GM19023 (cell line): ENCODE measurements around the gene COL1A1.

Experiments used
- ATAC-seq: cut with Tn5 transposase; IDR thresholded peaks from one replicate; pipeline ENCODE4 v1.9.1; 2021; ENCODE audit warnings: mild to moderate bottlenecking, moderate library complexity; ENCODE audit not compliant: unreplicated experiment

Gene COL1A1

DNA sequence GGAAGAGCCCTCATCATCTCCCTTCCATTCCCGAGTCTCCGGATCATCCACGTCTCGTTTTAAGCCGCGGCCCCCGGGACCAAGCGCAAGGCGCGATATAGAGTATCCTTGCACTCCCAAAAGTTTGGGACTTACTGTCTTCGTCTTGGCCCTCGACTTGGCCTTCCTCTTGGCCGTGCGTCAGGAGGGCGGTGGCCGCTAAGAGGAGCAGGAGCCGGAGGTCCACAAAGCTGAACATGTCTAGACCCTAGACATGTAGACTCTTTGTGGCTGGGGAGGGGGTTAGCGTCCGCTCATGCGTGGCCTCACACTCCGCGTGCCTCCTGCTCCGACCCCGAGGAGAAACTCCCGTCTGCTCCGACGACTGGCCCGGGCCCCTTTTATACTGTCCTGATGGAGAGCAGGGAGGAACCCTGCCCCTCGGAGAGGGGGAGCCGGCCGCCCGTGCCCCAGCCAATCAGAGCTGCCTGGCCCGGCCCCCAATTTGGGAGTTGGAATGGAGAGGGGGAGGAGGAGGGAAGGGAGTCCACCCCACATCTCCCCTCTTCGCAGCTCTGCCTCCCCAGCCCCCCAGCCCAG, at the start of gene COL1A1:
Gene COL1A1 (minus strand): TSS at position 356 of the 579 bp plus-strand sequence. CDS start 118 bp downstream, at position 238.
- ATAC-seq: no peak

DNA sequence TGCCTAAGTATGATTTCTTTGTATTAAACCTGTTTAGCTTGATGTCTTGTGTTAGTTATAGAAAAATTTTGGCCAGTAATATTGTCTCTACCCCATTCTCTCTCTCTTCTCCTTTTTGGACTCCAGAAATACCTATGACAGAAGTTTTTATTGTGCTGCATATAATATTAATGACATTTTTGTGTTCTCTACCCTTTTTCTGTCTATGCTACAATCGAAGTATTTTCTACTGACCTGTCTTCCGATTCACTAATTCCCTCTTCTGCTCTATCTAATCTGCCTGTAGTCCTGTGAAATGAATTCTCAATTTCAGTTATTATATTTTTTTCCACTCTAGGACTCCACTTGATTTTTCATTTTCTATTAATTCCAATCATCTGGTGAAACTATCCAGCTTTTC, 46.8 kb upstream of the COL1A1 start:
- ATAC-seq: no peak

DNA sequence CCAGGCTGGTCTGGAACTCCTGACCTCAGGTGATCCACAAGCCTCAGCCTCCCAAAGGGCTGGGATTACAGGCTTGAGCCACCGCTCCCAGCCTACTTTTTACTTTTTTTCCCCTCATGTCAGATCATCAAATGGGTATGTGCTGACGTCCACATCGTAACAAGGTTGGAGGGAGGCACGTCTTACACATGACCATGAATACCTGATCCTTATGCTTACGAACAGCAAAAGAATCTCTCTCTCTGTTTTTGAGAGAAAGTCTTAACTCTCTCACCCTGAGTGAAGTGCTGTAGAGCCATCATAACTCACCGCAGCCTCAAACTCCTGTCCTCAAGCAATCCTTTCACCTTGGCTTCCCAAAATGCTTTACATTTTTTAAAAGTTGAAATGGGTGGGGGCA, 43.3 kb upstream of the COL1A1 start:
- ATAC-seq: no peak

DNA sequence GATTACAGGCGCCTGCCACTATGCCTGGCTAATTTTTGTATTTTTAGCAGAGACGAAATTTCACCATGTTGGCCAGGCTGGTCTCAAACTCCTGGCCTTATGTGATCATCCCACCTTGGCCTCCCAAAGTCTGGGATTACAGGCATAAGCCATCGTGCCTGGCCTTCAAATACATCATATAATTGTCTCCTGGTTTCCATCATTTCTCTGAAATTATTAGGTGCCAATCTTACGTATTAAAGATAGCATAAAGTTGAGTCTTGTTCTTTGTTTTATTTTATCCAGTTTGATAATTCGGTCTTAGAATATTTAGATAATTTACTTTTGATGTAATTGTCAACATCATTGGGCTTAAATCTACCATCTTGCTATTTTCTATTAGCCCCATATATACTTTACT, 40.0 kb upstream of the COL1A1 start:
- no peak for ATAC-seq

DNA sequence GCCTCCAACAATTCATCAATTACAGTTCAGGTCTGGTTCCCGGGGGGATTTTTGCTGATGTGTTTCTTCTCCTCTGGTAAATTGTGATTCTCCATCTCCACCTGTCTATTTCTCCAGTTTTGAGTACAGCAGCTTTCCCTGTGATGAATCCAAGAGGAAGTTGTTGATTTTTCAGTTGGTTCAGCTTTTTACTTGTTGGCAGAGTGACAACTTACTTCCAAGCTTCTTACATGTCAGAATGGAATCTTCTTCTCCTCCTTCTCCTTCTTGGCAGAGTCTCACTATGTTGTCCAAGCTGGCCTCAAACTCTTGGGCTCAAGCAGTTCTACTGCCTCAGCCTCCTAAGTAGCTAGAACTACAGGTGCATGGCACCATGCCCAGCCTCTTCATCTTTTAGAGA, 39.4 kb upstream of the COL1A1 start:
- no peak for ATAC-seq

DNA sequence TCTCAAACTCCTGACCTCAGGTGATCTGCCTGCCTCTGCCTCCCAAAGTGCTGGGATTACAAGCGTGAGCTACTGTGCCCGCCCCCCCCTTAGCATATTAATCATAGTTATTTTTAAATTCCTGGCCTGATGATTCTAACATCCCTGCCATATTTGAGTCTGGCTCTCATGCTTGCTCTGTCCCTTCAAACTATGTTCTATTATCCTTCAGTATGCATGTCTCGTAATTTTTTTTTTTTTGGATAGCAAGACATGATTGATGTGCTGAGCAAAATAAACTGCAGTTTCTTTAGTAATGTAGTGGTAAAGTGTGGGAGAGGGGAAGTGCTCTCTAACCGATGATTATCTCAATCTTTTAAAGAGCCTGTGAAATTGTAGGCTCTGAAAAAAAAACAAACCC, 38.5 kb upstream of the COL1A1 start:
- no peak for ATAC-seq

DNA sequence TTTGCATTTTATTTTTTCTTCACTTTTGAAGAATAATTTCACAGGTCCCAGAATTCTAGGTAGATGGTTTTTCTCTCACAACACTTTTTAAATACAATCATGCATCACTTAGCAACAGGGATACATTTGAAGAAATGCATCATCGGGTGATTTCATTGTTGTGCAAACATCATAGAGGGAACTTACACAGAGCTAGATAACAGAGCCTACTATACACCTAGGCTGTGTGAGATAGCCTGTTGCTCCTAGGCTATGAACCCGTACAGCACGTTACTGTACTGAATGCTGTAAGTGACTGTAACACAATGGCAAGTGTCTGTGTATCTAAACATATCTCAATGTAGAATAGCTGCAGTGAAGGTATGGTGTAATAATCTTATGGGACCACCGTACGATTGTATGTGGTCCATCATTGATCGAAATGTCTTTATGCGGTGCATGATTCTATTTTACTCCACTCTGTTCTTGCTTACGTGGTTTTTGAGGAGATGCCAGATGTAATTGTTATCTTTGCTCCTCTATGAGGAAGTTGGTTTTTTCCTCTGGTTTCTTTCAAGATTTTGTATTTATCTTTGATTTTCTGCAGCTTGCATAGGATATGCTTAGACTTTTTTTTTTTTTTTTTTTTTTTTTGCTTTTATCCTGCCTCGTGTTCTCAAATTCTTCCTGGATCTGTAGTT, 37.3 kb upstream of the COL1A1 start:
- ATAC-seq: no peak

DNA sequence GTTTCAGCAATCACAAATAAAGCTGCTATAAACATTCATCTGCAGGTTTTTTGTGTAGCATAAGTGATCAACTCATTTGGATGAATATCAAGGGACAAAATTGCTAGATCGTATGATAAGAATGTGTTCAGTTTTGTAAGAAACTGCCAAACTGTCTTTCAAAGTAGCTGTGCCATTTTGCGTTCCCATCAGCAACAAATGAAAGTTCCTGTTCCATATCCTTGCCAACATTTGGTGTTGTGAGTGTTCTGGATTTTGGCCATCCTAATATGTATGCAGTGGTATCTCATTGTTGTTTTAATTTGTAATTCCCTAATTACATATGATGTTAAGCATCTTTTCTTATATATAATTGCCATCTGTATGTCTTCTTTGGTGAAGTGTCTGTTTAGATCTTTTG, 36.5 kb upstream of the COL1A1 start:
- ATAC-seq: no peak

DNA sequence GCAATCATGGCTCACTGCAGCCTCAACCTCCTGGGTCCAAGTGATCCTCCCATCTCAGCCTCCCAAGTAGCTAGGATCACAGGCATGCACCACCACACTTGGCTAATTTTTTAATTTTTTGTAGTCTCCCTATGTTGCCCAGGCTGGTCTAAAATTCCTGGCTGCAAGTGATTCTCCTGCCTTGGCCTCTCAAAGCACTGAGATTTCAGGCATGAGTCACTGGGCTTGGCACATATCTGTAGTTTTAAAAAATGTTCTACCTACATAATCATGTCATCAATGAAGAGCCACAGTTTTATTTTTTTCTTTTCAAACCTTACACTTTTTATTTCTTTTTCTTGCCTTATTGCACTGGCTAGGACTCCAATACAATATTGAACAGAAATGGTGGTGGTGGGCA, 33.1 kb upstream of the COL1A1 start:
- no peak for ATAC-seq

DNA sequence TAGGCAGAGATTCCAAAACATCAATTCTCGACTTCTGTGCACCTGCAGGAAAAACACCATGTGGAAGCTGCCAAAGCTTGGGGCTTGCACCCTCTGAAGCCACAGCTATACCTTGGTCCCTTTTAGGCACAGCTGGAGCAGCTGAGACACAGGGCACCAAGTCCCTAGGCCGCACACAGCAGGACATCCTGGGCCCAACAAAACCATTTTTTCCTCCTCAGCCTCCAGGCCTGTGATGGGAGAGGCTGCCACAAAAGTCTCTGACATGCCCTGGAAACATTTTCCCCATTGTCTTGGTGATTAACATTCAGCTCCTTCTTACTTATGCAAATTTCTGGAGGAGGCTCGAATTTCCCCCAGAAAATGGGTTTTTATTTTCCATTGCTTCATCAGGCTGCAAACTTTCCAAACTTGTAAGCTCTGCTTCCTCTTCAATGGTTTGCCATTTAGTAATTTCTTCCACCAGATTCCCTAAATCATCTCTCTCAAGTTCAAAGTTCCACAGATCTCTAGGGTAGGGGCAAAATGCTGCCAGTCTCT, 24.3 kb upstream of the COL1A1 start:
- ATAC-seq: no peak

DNA sequence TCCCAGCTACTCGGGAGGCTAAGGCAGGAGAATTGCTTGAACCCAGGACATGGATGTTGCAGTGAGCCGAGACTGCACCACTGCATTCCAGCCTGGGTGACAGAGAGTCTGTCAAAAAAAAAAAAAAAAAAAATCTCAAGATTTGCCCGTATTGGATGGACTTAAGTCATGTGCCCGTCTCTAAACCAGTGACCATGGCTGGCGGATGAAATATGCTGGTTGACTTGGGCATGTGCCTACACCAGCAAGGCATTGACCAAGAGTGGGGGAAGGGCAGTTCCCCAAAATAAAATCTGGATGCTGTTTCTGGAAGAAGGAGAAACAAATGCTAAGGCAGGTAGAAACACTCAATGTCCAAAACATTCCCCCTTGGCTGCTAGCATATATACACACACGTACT, 21.5 kb upstream of the COL1A1 start:
- ATAC-seq: no peak

DNA sequence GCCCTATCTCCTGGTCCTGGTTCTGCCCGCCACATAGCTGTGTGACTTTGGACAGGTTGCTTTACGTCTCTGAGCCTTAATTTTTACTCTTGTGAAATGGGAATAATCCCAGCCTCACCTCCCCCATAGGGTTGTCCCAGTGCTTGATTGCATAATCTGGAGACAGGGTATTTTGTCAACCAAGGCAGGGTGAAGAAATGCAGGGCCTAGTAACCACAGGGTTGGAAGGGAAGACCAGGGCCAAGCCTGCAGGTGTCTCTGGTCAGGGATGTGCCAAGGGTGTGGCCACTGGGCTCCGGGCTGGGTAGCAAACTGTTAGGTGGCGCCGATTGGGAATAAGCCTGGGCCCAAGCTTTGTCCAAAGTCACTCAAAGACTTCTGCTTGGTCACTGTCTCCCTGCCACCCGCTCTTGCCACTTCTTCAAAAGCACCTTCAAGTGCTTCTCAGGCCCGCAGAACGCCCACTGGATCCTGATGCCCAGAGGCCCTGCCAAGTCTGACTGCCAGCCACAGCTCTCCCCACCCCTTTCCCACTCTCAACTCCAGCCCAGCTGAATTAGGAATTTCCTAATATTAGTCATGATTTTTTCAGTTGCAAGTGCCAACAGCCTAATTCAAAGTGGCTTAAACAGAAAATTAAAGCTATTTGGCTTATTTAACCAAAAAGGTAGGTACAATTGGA, 20.6 kb upstream of the COL1A1 start:
- no peak for ATAC-seq

DNA sequence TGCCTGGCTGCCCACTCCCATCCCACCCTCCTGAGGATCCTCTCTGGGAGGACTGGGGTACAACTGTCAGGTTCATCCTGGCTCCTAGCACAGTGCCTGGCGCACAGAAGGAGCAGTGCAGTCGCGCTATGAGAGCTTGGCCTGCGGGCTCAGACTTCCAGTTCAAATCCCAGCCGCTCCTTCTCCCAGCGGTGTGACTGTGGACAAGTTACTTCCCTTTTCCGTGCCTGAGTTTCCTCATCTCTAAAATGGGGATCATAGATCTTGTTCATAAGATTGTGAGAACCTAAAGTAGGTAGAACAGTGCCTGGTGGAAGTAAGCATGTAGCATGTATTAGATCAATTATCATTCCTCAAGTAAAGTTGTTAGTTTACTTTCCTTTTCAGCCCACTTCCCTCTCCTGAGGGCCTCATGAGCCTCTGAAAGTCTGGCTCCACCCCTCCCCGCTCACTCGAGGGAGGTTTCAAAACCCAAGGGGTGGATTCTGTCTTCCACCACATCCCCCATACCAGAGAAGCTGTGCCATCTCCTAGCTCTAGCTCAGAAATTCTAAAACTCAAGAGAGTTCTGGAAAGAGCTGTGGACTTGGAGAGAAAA, 19.9 kb upstream of the COL1A1 start:
- no peak for ATAC-seq

DNA sequence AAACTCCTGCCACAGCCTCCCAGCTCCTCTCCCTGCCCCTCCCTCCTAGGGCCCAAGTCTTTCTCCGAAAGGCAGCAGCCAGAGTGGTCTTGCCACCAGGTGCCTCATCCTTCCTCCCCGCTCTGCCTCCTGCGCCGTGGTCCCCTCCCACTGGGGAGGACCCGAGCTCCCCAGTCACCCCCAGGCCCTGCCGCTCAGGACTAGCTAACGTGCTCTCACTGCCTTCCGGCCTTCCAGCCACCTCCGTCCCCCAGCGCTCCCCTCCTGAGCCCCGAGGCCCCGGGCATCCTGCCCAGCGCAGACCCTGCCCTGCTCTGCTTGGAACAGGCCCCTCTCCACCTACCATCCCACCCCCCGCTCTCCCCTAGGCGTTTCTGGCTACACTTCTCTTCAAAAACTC, 19.4 kb upstream of the COL1A1 start:
- ATAC-seq: no peak

DNA sequence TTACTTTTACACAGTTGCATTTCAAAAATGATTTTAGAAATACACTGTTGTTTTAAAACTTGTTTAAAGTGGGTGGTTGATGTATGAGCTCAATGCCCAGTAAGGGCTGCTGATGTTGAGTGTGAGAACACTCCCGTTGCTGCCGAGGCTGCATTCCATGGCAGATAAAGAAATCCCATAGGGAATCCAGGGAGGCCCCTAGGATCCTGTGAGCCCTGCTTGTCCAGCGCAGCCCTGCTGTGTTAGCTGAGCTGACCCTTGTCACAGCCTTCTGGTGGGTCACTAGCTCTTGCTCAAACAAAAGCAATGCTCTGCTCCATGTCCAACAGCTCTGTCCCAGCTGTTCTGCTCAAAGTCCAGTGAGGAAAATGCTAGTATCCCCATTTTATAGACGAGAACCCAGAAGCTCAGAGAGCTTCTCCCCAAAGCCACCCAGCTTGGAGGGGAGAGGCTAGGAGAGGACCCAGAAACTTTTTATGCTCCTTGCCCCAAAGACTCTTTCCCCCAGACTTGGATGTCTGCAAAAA, 18.6 kb upstream of the COL1A1 start:
- ATAC-seq: no peak

DNA sequence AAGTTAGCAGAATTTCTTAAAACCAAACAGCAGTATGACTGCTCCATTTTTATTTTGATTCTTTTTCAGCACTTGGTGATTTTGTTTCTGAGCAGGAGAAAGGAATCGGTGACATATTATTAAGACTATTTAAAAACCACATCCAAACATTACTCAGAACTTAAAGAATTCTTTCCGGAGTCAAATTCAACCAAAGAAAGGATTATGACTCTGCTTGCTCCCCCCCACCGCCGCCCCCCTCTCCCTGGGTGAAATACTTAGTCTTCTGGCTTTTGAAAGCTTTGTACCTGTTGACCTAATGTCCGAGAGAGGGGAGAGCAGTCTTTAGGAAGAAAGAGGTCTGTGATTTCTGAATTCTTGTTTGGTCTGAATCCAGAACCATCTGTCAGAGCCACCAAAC, 17.9 kb upstream of the COL1A1 start:
- ATAC-seq: no peak

DNA sequence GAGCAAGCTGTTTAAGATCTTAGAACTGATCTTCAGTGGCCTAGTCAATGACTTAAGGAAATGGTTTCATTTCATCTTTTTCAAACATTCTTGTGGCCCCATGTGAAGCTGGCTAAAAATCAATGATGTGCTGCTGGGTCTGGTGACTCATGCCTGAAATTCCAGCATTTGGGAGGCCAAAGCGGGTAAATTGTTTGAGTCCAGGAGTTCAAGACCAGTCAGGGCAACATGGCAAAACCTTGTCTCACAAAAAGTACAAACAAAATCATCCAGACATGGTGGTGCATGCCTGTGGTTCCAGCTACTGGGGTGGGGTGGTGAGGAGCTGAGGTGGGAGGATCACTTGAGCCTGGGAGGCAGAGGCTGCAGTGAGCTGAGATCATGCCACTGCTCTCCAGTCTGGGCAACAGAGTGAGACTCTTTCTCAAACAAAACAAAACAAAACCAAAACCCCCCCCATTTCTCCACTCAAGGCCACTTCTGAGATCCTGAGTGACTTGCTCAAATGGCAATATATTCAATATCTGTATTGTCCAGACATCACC, 17.4 kb upstream of the COL1A1 start:
- ATAC-seq: no peak

DNA sequence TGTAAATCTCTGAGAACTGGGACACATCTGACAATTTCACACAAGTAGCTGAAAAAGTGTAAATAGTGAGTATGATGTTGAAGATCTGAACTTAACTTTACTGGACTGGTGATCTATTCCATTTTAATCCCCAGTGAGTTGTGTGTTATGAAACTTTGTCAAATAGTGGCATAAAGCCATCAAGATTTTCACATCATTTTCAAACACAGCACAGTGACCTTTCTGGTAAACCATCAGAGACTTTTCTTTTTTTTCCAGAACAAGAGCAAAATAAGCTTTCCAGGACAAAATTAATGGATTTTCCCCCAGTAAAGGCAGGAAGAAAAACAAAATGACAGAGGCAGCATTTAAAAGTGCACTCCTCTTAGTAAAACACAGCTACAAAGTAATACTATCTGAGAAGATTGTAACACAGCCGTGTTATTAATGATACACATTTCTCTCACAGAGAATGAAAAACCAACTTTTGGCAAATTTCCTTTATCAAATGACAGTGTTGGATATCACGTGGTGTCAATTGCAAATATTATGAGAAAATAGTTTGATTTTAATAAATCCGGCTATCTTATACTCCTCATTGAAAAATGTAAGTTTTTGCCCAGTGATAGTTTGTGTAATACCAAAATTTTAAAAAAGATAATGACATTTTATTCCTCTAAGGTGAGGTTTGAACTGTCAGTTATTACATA, 16.8 kb upstream of the COL1A1 start:
- no peak for ATAC-seq

DNA sequence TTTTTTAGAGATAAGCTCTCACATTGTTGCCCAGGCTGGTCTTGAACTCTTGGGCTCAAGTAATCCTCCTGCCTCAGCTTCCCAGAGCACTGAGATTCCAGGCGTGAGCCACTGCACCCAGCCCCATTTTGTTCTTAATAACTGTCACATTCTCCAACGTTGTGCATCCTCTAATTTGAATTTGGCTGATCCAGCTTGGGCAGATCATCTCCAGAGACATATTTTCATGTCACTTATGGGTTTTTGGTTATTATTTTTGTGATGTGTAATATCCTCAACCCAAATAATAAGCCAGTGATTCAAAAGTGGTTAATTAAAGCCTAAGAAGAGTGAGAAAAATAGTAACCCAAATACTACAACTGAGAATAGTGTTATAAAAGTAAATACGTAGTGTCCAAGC, 16.2 kb upstream of the COL1A1 start:
- no peak for ATAC-seq

DNA sequence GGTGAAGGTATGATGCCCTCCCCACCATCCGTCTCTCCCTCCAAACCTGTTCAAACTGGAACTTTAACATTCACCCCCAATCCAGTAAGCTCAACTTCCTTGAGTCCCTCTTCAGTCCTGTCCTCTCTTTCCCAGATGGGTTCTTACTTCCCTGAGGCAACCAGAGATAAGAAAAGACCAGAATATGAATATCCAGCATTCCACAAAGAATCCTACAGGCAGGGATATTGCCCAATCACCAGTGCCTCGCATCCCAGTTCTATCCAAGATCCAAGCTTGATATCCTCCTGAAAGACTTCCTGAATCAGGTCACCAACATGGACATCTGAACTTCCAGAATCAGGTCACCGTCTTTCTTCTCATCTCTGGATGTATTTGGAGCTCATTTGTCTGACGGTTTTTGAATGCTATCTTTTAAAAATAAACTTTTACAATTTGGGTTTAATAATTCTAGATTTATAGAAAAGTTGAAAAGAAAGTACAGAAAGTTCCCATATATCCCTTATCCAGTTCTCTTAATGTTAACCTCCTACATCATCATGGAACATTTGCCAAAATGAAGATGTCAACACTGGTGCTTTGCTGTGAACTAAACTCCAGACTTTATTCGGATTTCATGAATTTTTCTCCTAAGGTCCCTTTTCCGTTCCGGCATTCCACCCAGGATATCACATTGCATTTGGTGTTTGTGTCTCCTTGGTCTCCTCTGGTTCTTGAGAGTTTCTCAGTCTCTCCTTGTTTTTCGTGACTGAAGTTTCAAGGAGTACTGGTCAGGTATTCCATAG, 13.7 kb upstream of the COL1A1 start:
- no peak for ATAC-seq
